Measurements from ENCODE around the gene VIT.

DNA sequence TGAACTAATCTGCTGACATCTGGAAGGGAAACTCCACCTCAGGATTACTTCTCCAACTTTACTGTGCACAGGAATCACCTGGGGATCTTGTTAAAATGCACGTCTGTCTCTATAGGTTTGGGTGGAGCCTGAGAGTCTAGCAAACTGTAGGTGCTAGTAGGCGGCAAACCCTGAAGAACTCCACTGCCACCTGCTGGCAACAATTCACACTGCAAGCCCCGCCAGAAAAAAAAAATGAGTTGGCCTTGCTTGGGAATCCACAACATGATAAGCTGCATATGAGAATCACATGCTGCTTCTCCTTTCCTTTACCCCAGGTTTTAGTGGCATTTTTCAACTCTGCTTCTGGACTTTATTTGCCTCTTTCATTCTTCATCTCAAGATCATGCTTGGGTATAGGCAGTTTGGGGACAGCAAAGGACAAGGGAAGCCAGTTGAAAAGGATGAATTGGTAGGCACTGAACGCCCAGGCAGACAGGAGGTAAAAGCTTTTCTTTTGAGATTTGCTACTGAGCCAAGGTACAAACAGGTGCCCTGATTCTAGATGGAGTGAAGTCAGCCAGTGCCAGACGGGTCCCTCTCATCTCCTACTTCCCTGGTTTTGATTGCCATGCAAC lies 88.8 kb downstream of the VIT start:
- TF ChIP-seq CEBPB (IDR thresholded peaks at IDR 0.05) (no peak), USF1 (IDR thresholded peaks at IDR 0.05) (no peak), REST (IDR thresholded peaks at IDR 0.05; ENCODE audit: low read depth) (no peak), FOXM1 (IDR thresholded peaks at IDR 0.05; ENCODE audit: borderline replicate concordance, low read depth) (no peak), EP300 (IDR thresholded peaks at IDR 0.05; ENCODE audit: borderline replicate concordance) (no peak), ZBTB7A (IDR thresholded peaks at IDR 0.05; ENCODE audit: low read depth) (no peak)

All from Ishikawa (cell line).